GM18519 (cell line): ENCODE data around the gene ARHGAP44.

Experiments
- ATAC-seq: cut with Tn5 transposase; IDR thresholded peaks from one replicate; pipeline ENCODE4 v1.9.1; 2021; ENCODE audit warnings: mild to moderate bottlenecking, moderate library complexity; ENCODE audit not compliant: unreplicated experiment, low FRiP score

The ARHGAP44 gene

GRCh38 chr17:12883472-12883871, 94.2 kb downstream of the ARHGAP44 start:
- ATAC-seq: no peak

GRCh38 chr17:12887088-12887487, 97.8 kb downstream of the ARHGAP44 start:
- ATAC-seq: no peak

- ATAC-seq: no peak
Measured at GRCh38 chr17:12896180-12896785, 107.0 kb downstream of the ARHGAP44 start.

GRCh38 chr17:12898110-12898509, 108.8 kb downstream of the ARHGAP44 start:
- no peak for ATAC-seq

- no peak for ATAC-seq
Measured at GRCh38 chr17:12899604-12900003, 110.3 kb downstream of the ARHGAP44 start.

- no peak for ATAC-seq
Measured at GRCh38 chr17:12900474-12900873, 111.2 kb downstream of the ARHGAP44 start.

- ATAC-seq: no peak
Measured at GRCh38 chr17:12902046-12902445, 112.7 kb downstream of the ARHGAP44 start.

- no peak for ATAC-seq
Measured at GRCh38 chr17:12907477-12907876, 118.2 kb downstream of the ARHGAP44 start.

GRCh38 chr17:12909046-12909445, 119.7 kb downstream of the ARHGAP44 start:
- ATAC-seq: no peak

- no peak for ATAC-seq
Measured at GRCh38 chr17:12909511-12909910, 120.2 kb downstream of the ARHGAP44 start.

GRCh38 chr17:12911239-12911638, 121.9 kb downstream of the ARHGAP44 start:
- ATAC-seq: no peak

- ATAC-seq: no peak
Measured at GRCh38 chr17:12917399-12917798, 128.1 kb downstream of the ARHGAP44 start.

- ATAC-seq: no peak
Measured at GRCh38 chr17:12918142-12918541, 128.8 kb downstream of the ARHGAP44 start.

- ATAC-seq: no peak
Measured at GRCh38 chr17:12922120-12922519, 132.8 kb downstream of the ARHGAP44 start.

- no peak for ATAC-seq
Measured at GRCh38 chr17:12924614-12925013, 135.3 kb downstream of the ARHGAP44 start.

- no peak for ATAC-seq
Measured at GRCh38 chr17:12927001-12927400, 137.7 kb downstream of the ARHGAP44 start.

GRCh38 chr17:12927541-12928425, 138.5 kb downstream of the ARHGAP44 start:
- no peak for ATAC-seq

GRCh38 chr17:12928736-12929135, 139.4 kb downstream of the ARHGAP44 start:
- ATAC-seq: no peak

- no peak for ATAC-seq
Measured at GRCh38 chr17:12936501-12936900, 147.2 kb downstream of the ARHGAP44 start.

GRCh38 chr17:12940699-12941098, 151.4 kb downstream of the ARHGAP44 start:
- no peak for ATAC-seq

GRCh38 chr17:12947047-12947446, 157.7 kb downstream of the ARHGAP44 start:
- no peak for ATAC-seq

- no peak for ATAC-seq
Measured at GRCh38 chr17:12952012-12952411, 162.7 kb downstream of the ARHGAP44 start.
